Pericardium fibroblast (primary cell): ENCODE measurements around the gene ITGB8. TPM values are rescaled to one million over a fixed set of nuclear protein-coding genes. Genes with fewer than 3 reads are reported as not detected.

ENCODE experiments used
- total RNA-seq: library from RNA; depleted of rRNA; stranded (reverse); fragments of >200 nt; gene quantifications from 2 replicates; pipeline ENCODE4 v1.2.3, GENCODE V29; 2015

Gene ITGB8
- total RNA-seq, result 6.0 and 16.3 TPM in 2 replicates

DNA sequence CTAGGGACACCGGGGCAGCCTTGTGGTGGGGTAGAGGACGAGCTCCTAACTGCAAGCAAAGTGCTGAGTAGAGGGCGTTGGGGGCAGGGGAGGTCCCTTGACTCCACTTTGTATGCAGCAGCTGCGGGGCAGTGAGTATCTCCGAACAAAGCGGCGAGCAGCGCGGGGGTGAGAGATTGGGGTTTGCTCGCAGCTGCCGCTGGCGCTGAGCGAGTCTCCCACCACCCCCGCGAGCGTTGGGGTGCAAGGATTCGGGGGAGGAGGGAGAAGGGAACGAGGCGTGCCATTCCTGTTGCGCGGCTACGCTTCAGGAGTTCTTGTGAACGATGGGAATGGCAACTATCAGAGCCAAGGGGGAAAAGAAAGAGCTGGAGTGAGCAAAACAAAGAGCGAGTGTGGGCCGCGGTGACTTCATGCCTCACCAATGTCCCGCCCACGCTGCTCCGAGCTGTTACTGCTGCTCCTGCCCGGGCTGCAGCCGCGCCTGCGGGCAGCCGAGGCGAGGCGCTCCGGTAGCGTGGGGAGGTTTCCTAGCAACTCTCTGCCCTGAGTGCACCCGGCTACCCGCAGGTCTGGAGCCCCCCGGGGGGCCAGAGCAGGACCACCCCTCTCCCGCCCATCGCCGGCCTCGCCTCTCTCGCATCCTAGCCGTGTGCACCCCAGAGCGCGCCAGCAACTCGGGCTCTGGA, at the start of gene ITGB8:
Gene ITGB8, plus strand, starts transcription at position 662 of the 689 bp plus-strand sequence. CDS start 907 bp downstream, outside the sequence.

Other genes starting within 250 kb of the ITGB8 start
- gene MACC1, start 113.5 kb upstream of the ITGB8 start, total RNA-seq, result under 0.01 and 0.09 TPM in 2 replicates